HG03135 (cell line): Measurements from ENCODE around the gene PCIF1.
"Not testable (repeated sequence)": the region's sequence is repeated elsewhere in the genome, so short reads cannot be mapped to it uniquely, and the experiment has no call there.

Experiments used
- ATAC-seq: cut with Tn5 transposase; IDR thresholded peaks from one replicate; pipeline ENCODE4 v1.9.1; 2021; ENCODE audit warnings: mild to moderate bottlenecking, moderate library complexity; ENCODE audit not compliant: unreplicated experiment

The PCIF1 gene

GRCh38 chr20:45921337-45922189 is 12.9 kb upstream of the PCIF1 start:
- ATAC-seq = no peak

- no peak for ATAC-seq
These were observed 9.9 kb upstream of the PCIF1 start for GRCh38 chr20:45924391-45925261.

GRCh38 chr20:45925821-45926506 is 8.5 kb upstream of the PCIF1 start:
- ATAC-seq = no peak

GRCh38 chr20:45926731-45927070 is 7.8 kb upstream of the PCIF1 start:
- no peak for ATAC-seq

- no peak for ATAC-seq
These were observed 7.2 kb upstream of the PCIF1 start for GRCh38 chr20:45927071-45927878.

GRCh38 chr20:45931680-45932079 is 2.8 kb upstream of the PCIF1 start:
- ATAC-seq = not testable (repeated sequence)

- no peak for ATAC-seq
These were observed 1.0 kb upstream of the PCIF1 start for GRCh38 chr20:45933266-45934045.

DNA sequence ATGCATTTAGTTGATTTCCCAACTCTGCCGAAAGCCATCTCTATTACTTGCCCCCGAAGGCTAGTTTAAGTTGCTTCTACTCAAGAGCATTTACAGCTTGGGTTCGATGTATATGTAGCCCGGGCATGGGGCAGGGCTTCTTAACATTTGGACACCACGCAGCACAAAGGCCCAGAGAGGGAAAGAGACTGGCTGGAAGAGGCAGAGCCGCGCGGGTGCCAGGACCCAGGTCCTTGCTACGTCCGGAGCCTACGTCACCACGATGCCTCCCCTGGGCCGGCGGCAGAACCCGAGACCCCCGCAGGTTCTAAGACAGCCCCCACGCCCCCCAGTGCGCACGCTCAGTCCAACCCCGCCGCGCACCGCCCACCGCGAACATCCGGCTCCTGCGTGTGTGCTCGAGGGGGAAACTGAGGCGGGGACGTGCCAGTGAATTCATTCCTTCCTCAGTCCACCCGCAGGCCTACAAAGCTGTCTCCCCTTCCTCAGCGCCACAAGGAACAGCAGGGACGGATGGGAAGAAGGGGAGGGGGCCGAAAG is 367 bp upstream of the PCIF1 start:
- peak; percentile 14 for ATAC-seq

DNA sequence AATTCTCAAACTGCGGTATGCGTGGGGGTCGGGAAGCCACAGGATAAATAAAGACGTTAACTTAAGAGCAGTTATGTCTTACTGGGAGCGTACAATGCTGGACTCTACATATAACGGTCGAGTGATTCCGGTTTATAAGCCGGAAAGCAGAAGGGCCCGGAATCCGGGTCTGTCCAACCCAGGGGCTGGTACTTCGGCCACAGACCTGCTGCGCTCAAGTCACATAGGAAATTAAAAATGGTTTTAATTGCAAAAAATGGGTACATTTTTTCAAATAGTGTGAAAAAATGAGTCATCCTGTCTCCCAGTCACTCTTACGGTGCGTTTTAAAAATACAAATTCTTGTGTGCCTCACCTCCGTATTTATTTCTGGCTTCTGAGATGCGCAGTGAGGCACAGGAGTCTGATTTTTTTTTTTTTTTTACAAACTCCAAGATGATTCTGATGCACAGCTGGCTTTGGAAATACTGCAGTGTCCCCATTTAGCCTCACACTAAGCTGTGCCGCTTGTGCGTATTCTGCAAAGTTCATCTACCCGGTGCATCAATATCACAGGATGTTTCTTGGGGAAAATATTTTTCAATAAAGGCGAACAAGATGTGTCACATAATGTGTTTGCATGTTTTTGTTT is 1.0 kb downstream of the PCIF1 start:
- peak; percentile 16 for ATAC-seq

GRCh38 chr20:45937765-45938164 is 3.3 kb downstream of the PCIF1 start:
- ATAC-seq = no peak

DNA sequence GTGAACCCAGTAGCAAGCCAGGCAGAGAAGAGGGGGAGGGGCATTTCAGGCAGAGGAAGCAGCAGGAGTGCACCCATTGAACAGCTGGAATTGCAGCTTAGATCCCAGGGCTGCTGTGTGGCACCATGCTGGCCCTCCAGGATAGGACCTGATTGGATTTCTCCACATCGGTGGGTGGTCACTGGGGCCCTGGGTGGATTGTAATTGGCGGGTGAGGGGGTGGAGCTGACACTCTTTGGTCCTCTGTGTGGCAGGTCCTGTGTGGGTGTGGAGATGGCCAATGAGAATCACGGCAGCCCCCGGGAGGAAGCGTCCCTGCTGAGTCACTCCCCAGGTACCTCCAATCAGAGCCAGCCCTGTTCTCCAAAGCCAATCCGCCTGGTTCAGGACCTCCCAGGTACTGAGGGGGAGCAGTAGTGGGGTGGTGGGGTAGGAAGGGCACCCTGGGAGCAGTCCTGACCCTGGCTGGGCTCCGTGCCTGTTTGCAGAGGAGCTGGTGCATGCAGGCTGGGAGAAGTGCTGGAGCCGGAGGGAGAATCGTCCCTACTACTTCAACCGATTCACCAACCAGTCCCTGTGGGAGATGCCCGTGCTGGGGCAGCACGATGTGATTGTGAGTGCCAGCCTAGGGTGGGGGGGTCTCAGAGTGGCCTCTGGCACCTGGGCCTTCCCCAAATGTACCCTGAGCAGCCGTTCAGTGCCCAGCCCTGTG is 4.4 kb downstream of the PCIF1 start:
- no peak for ATAC-seq

GRCh38 chr20:45940053-45940452 is 5.6 kb downstream of the PCIF1 start:
- ATAC-seq = no peak

- ATAC-seq = no peak
These were observed 6.0 kb downstream of the PCIF1 start for GRCh38 chr20:45940469-45940868.

- ATAC-seq = no peak
These were observed 9.1 kb downstream of the PCIF1 start for GRCh38 chr20:45943613-45944012.

GRCh38 chr20:45944151-45944964 is 9.9 kb downstream of the PCIF1 start:
- ATAC-seq = no peak

GRCh38 chr20:45944965-45945677 is 10.6 kb downstream of the PCIF1 start:
- ATAC-seq = no peak

DNA sequence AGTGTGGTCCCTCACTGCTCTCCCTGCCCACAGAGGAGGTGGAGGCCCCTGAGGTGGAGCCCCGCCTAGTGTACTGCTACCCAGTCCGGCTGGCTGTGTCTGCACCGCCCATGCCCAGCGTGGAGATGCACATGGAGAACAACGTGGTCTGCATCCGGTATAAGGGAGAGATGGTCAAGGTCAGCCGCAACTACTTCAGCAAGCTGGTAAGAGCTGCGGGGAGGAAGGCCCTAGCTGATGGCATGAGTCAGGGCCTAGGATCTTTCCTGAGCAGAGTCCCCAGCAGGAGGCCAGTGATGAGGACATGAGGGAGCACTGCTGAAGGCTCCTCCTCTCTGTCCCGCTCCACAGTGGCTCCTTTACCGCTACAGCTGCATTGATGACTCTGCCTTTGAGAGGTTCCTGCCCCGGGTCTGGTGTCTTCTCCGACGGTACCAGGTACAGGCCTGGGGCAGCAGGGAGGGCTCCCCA is 11.2 kb downstream of the PCIF1 start:
- no peak for ATAC-seq
